Rectal smooth muscle tissue (tissue), 1 donor: ENCODE results near the gene PLXNB2.
A peak's percentile ranks its signal among the peaks of the same experiment; 100 is the strongest.
"Not testable (repeated sequence)": the region's sequence is repeated elsewhere in the genome, so short reads cannot be mapped to it uniquely, and the experiment has no call there.

Experiments
- H3K27ac ChIP-seq: one replicate; pipeline ENCODE4 v1.7.0; 2013; ENCODE audit warnings: low read depth, low read length, inconsistent platforms
- H3K27me3 ChIP-seq: one replicate; pipeline ENCODE4 v1.7.0; 2013; ENCODE audit warnings: low read length; ENCODE audit not compliant: control insufficient read depth, insufficient read depth
- H3K36me3 ChIP-seq: one replicate; pipeline ENCODE4 v1.7.0; 2013; ENCODE audit warnings: low read length; ENCODE audit not compliant: control insufficient read depth, insufficient read depth
- H3K4me1 ChIP-seq: one replicate; pipeline ENCODE4 v1.7.0; 2013; ENCODE audit warnings: low read length; ENCODE audit not compliant: control insufficient read depth, insufficient read depth
- H3K4me3 ChIP-seq: one replicate; pipeline ENCODE4 v1.7.0; 2013; ENCODE audit warnings: low read length
- H3K9ac ChIP-seq: one replicate; pipeline ENCODE4 v1.7.0; 2013; ENCODE audit warnings: low read length

Gene PLXNB2

GRCh38 chr22:50322382-50323104, 15.1 kb upstream of the PLXNB2 start:
- H3K36me3 ChIP-seq, H3K9ac ChIP-seq, H3K27me3 ChIP-seq, H3K4me1 ChIP-seq, H3K27ac ChIP-seq, H3K4me3 ChIP-seq: not testable (repeated sequence)

- Histone ChIP-seq H3K27me3 (no peaks in the 10 kb centered on the region), H3K27ac (no peak overlapping the region), H3K4me1 (no peaks in the 10 kb centered on the region), H3K4me3 (no peak overlapping the region), H3K36me3 (no peaks in the 10 kb centered on the region), H3K9ac (no peak overlapping the region)
These were observed 13.4 kb upstream of the PLXNB2 start for GRCh38 chr22:50320671-50321325.

GRCh38 chr22:50320116-50320515, 12.7 kb upstream of the PLXNB2 start:
- H3K36me3 ChIP-seq = no peaks in the 10 kb centered on the region

GRCh38 chr22:50319503-50319951, 12.1 kb upstream of the PLXNB2 start:
- Histone ChIP-seq H3K27me3 (no peaks in the 10 kb centered on the region), H3K27ac (no peak overlapping the region), H3K4me3 (no peak overlapping the region), H3K4me1 (no peaks in the 10 kb centered on the region), H3K9ac (no peak overlapping the region), H3K36me3 (no peaks in the 10 kb centered on the region)

More at GRCh38 chr22:50320116-50320515, 12.7 kb upstream of the PLXNB2 start:
- H3K4me3 ChIP-seq = no peak overlapping the region
- H3K9ac ChIP-seq = no peak overlapping the region
- no peaks in the 10 kb centered on the region for H3K4me1 ChIP-seq
- no peak overlapping the region for H3K27ac ChIP-seq
- no peaks in the 10 kb centered on the region for H3K27me3 ChIP-seq

GRCh38 chr22:50318698-50319411, 11.4 kb upstream of the PLXNB2 start:
- Histone ChIP-seq H3K27me3 (no peaks in the 10 kb centered on the region), H3K36me3 (no peaks in the 10 kb centered on the region), H3K4me1 (no peaks in the 10 kb centered on the region), H3K9ac (no peak overlapping the region), H3K27ac (no peak overlapping the region), H3K4me3 (no peak overlapping the region)

- Histone ChIP-seq H3K9ac (no peak overlapping the region), H3K27me3 (no peaks in the 10 kb centered on the region), H3K4me3 (no peak overlapping the region)
These were observed 10.9 kb upstream of the PLXNB2 start for GRCh38 chr22:50318356-50318697.

GRCh38 chr22:50317674-50318073, 10.2 kb upstream of the PLXNB2 start:
- Histone ChIP-seq H3K4me3 (no peak overlapping the region), H3K4me1 (no peaks in the 10 kb centered on the region), H3K27me3 (no peaks in the 10 kb centered on the region), H3K9ac (no peak overlapping the region), H3K27ac (no peak overlapping the region), H3K36me3 (no peaks in the 10 kb centered on the region)

More at GRCh38 chr22:50318356-50318697, 10.9 kb upstream of the PLXNB2 start:
- H3K27ac ChIP-seq = no peak overlapping the region
- no peaks in the 10 kb centered on the region for H3K36me3 ChIP-seq
- H3K4me1 ChIP-seq = no peaks in the 10 kb centered on the region

- H3K9ac ChIP-seq = no peak overlapping the region
- H3K36me3 ChIP-seq = no peaks in the 10 kb centered on the region
- H3K4me1 ChIP-seq = no peaks in the 10 kb centered on the region
- H3K27me3 ChIP-seq = no peaks in the 10 kb centered on the region
- H3K4me3 ChIP-seq = no peak overlapping the region
- no peak overlapping the region for H3K27ac ChIP-seq
These were observed 9.7 kb upstream of the PLXNB2 start for GRCh38 chr22:50317178-50317577.

GRCh38 chr22:50316114-50317065, 8.9 kb upstream of the PLXNB2 start:
- H3K27me3 ChIP-seq = no peaks in the 10 kb centered on the region
- no peak overlapping the region for H3K27ac ChIP-seq
- no peaks in the 10 kb centered on the region for H3K36me3 ChIP-seq
- no peak overlapping the region for H3K4me3 ChIP-seq
- no peaks in the 10 kb centered on the region for H3K4me1 ChIP-seq
- no peak overlapping the region for H3K9ac ChIP-seq

GRCh38 chr22:50315289-50316113, 8.1 kb upstream of the PLXNB2 start:
- H3K4me3 ChIP-seq = no peak overlapping the region
- H3K4me1 ChIP-seq = no peaks in the 10 kb centered on the region
- H3K36me3 ChIP-seq = no peaks in the 10 kb centered on the region
- no peak overlapping the region for H3K27ac ChIP-seq
- H3K27me3 ChIP-seq = no peaks in the 10 kb centered on the region
- H3K9ac ChIP-seq = no peak overlapping the region

- Histone ChIP-seq H3K27me3 (no peaks in the 10 kb centered on the region), H3K9ac (no peak overlapping the region), H3K4me1 (no peaks in the 10 kb centered on the region), H3K27ac (no peak overlapping the region), H3K36me3 (no peaks in the 10 kb centered on the region), H3K4me3 (peak overlapping the region; percentile 36)
These were observed 7.2 kb upstream of the PLXNB2 start for GRCh38 chr22:50314455-50315288.
